Measurements from ENCODE around the gene DMRT1.

GRCh38 chr9:995192-995591, 153.7 kb downstream of the DMRT1 start:
- no peak for TF ChIP-seq POLR2A (IDR thresholded peaks at IDR 0.05; ENCODE audit: low read length)
- TF ChIP-seq GATA1 (IDR thresholded peaks at IDR 0.05; ENCODE audit: low read depth, low read length): no peak
